NB4 (cell line): ENCODE data around the gene RGS10.
"Not testable (repeated sequence)": the region's sequence is repeated elsewhere in the genome, so short reads cannot be mapped to it uniquely, and the experiment has no call there.

Experiments
- DNase-seq: peaks from one replicate; pipeline ENCODE4 v3.0.0; 2010; ENCODE audit warnings: low read depth
- H3K4me3 ChIP-seq: one replicate; pipeline ENCODE4 v1.5.1; 2011; ENCODE audit warnings: mild to moderate bottlenecking, low read depth, low read length, moderate library complexity
- CTCF ChIP-seq: IDR thresholded peaks from one replicate; pipeline ENCODE4 v1.5.1; 2012; ENCODE audit warnings: low read depth, low read length
- MYC ChIP-seq: IDR thresholded peaks from 2 replicates; pipeline ENCODE4 v1.6.1; 2011; ENCODE audit warnings: low read depth, low read length
- POLR2A ChIP-seq: IDR thresholded peaks from 2 replicates; pipeline ENCODE4 v1.6.1; 2011; ENCODE audit warnings: mild to moderate bottlenecking; ENCODE audit not compliant: insufficient read length; ENCODE audit errors: extremely low read depth
- TF ChIP-seq, protein P1 (sequence below): IDR thresholded peaks from 2 replicates; pipeline ENCODE4 v1.6.1; 2011; ENCODE audit warnings: low read depth, low read length

RGS10 gene

GRCh38 chr10:119567978-119568377, 25.5 kb upstream of the RGS10 start:
- no peak overlapping the region for H3K4me3 ChIP-seq
- DNase-seq = no peak
- TF ChIP-seq CTCF (no peak), POLR2A (no peak), MYC (no peak)
- TF ChIP-seq, protein P1, sequence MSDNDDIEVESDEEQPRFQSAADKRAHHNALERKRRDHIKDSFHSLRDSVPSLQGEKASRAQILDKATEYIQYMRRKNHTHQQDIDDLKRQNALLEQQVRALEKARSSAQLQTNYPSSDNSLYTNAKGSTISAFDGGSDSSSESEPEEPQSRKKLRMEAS = no peak

GRCh38 chr10:119562097-119562496, 19.6 kb upstream of the RGS10 start:
- TF ChIP-seq CTCF (no peak), POLR2A (no peak), MYC (no peak)
- TF ChIP-seq, protein P1 = no peak
- no peak for DNase-seq

GRCh38 chr10:119559511-119559910, 17.0 kb upstream of the RGS10 start:
- not testable (repeated sequence) for DNase-seq, H3K4me3 ChIP-seq

More at GRCh38 chr10:119562097-119562496, 19.6 kb upstream of the RGS10 start:
- H3K4me3 ChIP-seq = no peak overlapping the region

DNA sequence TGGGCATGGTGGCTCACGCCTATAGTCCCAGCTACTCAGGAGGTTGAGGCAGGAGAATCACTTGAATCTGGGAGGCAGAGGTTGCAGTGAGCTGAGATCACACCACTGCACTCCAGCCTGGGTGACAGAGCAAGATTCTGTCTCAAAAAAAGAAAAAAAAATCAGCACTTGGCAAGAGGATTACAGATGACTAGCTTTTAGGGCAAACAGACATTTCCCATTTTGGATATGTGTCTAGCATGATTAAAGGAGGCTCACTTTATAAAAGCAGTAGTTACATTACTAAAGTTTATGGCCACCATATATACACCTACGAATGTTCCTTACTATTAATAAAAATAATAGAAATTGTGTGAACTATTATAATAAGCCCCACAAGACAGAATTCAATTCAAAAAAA, 13.6 kb upstream of the RGS10 start:
- H3K4me3 ChIP-seq, DNase-seq: not testable (repeated sequence)

- H3K4me3 ChIP-seq = no peak overlapping the region
- TF ChIP-seq POLR2A (no peak), CTCF (no peak), MYC (no peak)
- TF ChIP-seq, protein P1 = no peak
- no peak for DNase-seq
Observed at GRCh38 chr10:119555178-119555784, 12.8 kb upstream of the RGS10 start.

- DNase-seq = no peak
- no peak overlapping the region for H3K4me3 ChIP-seq
- TF ChIP-seq CTCF (no peak), POLR2A (no peak), MYC (no peak)
- TF ChIP-seq, protein P1 = no peak
Observed at GRCh38 chr10:119550827-119551226, 8.3 kb upstream of the RGS10 start.

DNA sequence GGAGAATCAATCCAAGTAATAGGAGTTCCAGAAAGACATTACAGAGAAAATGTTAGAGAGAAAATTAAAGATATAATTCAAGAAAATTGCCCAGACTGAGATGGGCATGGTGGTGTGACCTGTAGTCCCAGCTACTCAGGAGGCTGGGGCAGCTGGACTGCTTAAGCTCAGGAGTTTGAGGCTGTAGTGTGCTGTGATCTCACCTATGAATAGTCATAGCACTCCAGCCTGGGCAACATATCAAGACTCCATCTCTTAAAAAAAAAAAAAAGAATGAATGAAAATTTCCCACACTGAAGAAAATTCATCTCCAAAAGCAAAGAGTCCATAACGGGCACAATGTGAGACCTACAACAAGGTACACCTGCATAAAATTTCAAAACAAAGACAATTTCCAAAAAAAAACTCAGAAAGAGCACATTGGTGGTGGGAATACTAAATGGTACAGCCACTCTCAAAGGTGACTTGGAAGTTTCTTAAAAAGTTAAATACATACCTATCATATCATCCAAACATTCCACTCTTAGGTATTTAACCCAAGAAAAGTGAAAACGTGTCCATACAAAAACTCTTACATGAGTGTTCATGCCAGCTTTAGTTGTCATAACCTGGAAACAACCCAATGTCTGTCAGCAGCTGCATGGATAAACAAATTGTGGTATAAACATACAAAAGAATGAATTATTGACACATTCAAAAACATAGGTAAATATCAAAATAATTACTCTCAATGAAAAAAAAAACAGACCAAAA, 6.9 kb upstream of the RGS10 start:
- DNase-seq = no peak
- H3K4me3 ChIP-seq = no peak overlapping the region
- no peak for TF ChIP-seq POLR2A
- TF ChIP-seq MYC = no peak
- TF ChIP-seq, protein P1 = no peak
- no peak for TF ChIP-seq CTCF
